ENCODE measurements around the gene CYSTM1.

CYSTM1 gene

GRCh38 chr5:140168371-140168770 lies 6.6 kb upstream of the CYSTM1 start:
- H3K9ac ChIP-seq (ENCODE audit: low read length): no peak overlapping the region
- no peaks in the 10 kb centered on the region for H3K36me3 ChIP-seq (ENCODE audit: control insufficient read depth, insufficient read depth, low read length)
- H3K27me3 ChIP-seq (ENCODE audit: control insufficient read depth, insufficient read depth, low read length): no peaks in the 10 kb centered on the region
- H3K4me1 ChIP-seq (ENCODE audit: control insufficient read depth, insufficient read depth, low read length): peaks cover 61% of the 10 kb centered on the region
- no peak overlapping the region for H3K4me3 ChIP-seq (ENCODE audit: low read length)
- no peaks in the 10 kb centered on the region for H3K9me3 ChIP-seq (ENCODE audit: control insufficient read depth, low read length)

GRCh38 chr5:140169410-140169809 lies 5.6 kb upstream of the CYSTM1 start:
- Histone ChIP-seq H3K4me1 (ENCODE audit: control insufficient read depth, insufficient read depth, low read length) (peaks cover 63% of the 10 kb centered on the region), H3K9me3 (ENCODE audit: control insufficient read depth, low read length) (no peaks in the 10 kb centered on the region), H3K36me3 (ENCODE audit: control insufficient read depth, insufficient read depth, low read length) (no peaks in the 10 kb centered on the region), H3K9ac (ENCODE audit: low read length) (no peak overlapping the region), H3K4me3 (ENCODE audit: low read length) (no peak overlapping the region), H3K27me3 (ENCODE audit: control insufficient read depth, insufficient read depth, low read length) (no peaks in the 10 kb centered on the region)

DNA sequence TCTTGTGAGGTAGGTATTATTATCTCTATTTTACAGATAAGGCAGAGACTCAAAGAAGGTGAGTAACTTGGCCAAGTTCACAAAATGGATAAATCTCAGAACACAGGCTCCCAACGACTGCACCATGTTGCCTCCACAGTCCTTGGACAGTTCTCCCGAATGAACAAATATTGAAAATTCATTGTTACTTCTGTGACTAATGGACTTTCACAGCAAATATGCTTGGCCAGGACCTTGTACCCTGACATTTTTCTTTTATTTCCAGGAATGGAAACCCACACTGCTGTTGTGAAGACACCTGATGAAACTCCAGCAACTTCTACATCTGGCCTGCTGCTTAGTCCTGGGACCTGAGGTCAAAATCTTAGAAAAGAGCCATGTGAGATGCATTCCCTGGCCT lies 2.5 kb upstream of the CYSTM1 start:
- Histone ChIP-seq H3K36me3 (ENCODE audit: control insufficient read depth, insufficient read depth, low read length) (no peaks in the 10 kb centered on the region), H3K4me1 (ENCODE audit: control insufficient read depth, insufficient read depth, low read length) (peaks cover 34% of the 10 kb centered on the region), H3K4me3 (ENCODE audit: low read length) (no peak overlapping the region), H3K9ac (ENCODE audit: low read length) (no peak overlapping the region), H3K9me3 (ENCODE audit: control insufficient read depth, low read length) (no peaks in the 10 kb centered on the region), H3K27me3 (ENCODE audit: control insufficient read depth, insufficient read depth, low read length) (no peaks in the 10 kb centered on the region)

GRCh38 chr5:140174014-140174413 lies 974 bp upstream of the CYSTM1 start:
- H3K4me1 ChIP-seq (ENCODE audit: control insufficient read depth, insufficient read depth, low read length): peaks cover 33% of the 10 kb centered on the region
- H3K4me3 ChIP-seq (ENCODE audit: low read length): no peak overlapping the region
- H3K9ac ChIP-seq (ENCODE audit: low read length): no peak overlapping the region
- no peaks in the 10 kb centered on the region for H3K27me3 ChIP-seq (ENCODE audit: control insufficient read depth, insufficient read depth, low read length)
- no peaks in the 10 kb centered on the region for H3K9me3 ChIP-seq (ENCODE audit: control insufficient read depth, low read length)
- no peaks in the 10 kb centered on the region for H3K36me3 ChIP-seq (ENCODE audit: control insufficient read depth, insufficient read depth, low read length)

DNA sequence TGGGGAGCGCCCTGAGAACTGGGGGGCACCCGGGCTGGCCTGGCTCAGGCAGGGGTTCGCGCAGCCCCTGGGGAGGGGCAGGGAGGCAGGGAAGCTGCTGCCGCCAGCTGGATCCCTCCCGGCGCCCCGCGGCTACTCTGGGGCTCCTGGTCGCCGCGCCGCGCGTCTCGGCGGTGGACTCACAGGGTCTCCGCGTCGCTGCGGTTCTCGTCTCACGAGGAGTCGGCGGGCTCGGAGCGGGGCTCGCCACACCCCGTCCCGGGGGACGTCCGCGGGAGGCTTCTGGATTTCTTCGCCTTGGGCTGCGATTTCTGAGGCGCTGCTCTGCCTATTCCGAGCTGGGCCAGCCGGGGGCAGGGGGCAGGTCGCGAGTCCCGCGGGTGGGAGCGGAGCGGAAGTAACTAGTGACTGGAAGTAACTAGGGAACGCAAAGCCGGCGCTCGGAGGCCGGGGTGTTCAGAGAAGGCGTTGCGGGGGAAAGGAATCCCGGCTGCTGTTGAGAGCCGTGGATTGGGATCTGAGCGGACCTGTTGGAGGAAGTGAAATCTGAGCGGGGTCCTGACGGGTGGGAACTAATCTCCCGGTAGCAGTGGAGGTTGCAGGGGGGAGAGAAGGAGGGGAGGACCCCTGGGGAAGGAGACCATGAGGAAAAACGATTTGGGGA lies 511 bp downstream of the CYSTM1 start:
- H3K9ac ChIP-seq (ENCODE audit: low read length): peak overlapping the region; percentile 99
- H3K4me1 ChIP-seq (ENCODE audit: control insufficient read depth, insufficient read depth, low read length): peaks cover 35% of the 10 kb centered on the region
- H3K4me3 ChIP-seq (ENCODE audit: low read length): peak overlapping the region; percentile 83
- H3K36me3 ChIP-seq (ENCODE audit: control insufficient read depth, insufficient read depth, low read length): no peaks in the 10 kb centered on the region
- H3K27me3 ChIP-seq (ENCODE audit: control insufficient read depth, insufficient read depth, low read length): no peaks in the 10 kb centered on the region
- no peaks in the 10 kb centered on the region for H3K9me3 ChIP-seq (ENCODE audit: control insufficient read depth, low read length)

DNA sequence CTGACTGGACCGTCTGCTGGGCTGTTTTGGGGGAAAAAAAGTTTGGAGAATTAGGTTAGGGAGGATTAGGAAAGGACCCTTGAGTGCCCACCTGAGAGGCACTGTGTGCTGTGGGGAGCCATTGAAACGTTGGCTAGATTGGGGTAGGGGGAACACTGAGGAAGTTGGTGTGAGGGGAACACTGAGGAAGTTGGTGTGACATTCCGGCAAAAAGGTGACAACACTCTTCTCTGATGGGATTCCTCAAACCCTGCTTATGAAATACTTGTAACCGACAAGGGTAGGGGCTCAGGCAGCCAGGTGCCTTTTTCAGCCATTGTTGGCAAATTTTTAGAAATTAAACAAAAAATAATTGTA lies 1.0 kb downstream of the CYSTM1 start:
- peak overlapping the region; percentile 99 for H3K9ac ChIP-seq (ENCODE audit: low read length)
- peaks cover 40% of the 10 kb centered on the region for H3K4me1 ChIP-seq (ENCODE audit: control insufficient read depth, insufficient read depth, low read length)
- no peaks in the 10 kb centered on the region for H3K9me3 ChIP-seq (ENCODE audit: control insufficient read depth, low read length)
- H3K36me3 ChIP-seq (ENCODE audit: control insufficient read depth, insufficient read depth, low read length): no peaks in the 10 kb centered on the region
- no peaks in the 10 kb centered on the region for H3K27me3 ChIP-seq (ENCODE audit: control insufficient read depth, insufficient read depth, low read length)
- peak overlapping the region; percentile 83 for H3K4me3 ChIP-seq (ENCODE audit: low read length)

- Histone ChIP-seq H3K4me1 (ENCODE audit: control insufficient read depth, insufficient read depth, low read length) (peaks cover 53% of the 10 kb centered on the region), H3K36me3 (ENCODE audit: control insufficient read depth, insufficient read depth, low read length) (no peaks in the 10 kb centered on the region), H3K9me3 (ENCODE audit: control insufficient read depth, low read length) (no peaks in the 10 kb centered on the region), H3K9ac (ENCODE audit: low read length) (peak overlapping the region; percentile 99), H3K27me3 (ENCODE audit: control insufficient read depth, insufficient read depth, low read length) (no peaks in the 10 kb centered on the region), H3K4me3 (ENCODE audit: low read length) (peak overlapping the region; percentile 56)
These were observed 3.1 kb downstream of the CYSTM1 start for GRCh38 chr5:140178086-140178410.

GRCh38 chr5:140178482-140179116 lies 3.6 kb downstream of the CYSTM1 start:
- Histone ChIP-seq H3K4me1 (ENCODE audit: control insufficient read depth, insufficient read depth, low read length) (peaks cover 55% of the 10 kb centered on the region), H3K36me3 (ENCODE audit: control insufficient read depth, insufficient read depth, low read length) (no peaks in the 10 kb centered on the region), H3K27me3 (ENCODE audit: control insufficient read depth, insufficient read depth, low read length) (no peaks in the 10 kb centered on the region), H3K9ac (ENCODE audit: low read length) (peak overlapping the region; percentile 99), H3K4me3 (ENCODE audit: low read length) (peak overlapping the region; percentile 56), H3K9me3 (ENCODE audit: control insufficient read depth, low read length) (no peaks in the 10 kb centered on the region)

DNA sequence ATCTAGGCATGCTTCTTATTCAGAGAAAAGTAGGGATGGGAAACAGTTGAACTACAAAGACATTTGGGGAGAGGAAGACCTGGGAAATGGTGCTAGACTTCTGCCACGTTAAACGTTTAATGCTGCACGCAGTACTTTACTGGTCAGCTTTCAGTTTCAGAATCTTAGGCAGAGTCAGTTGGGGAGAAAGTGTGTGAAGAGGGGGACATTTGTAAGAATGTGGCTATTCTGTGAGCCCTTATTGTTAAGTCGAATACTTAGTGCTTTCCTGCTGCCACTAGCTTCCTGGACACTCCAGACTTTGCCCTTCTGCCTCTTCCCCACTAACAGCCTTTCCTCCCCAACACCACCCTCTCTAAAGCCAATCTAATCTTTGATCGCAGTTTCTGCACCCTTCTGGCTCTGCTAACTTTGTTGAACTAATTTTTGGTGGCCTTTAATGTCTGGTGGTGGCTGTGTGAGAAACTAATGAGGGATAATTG lies 6.1 kb downstream of the CYSTM1 start:
- Histone ChIP-seq H3K9ac (ENCODE audit: low read length) (peak overlapping the region; percentile 51), H3K36me3 (ENCODE audit: control insufficient read depth, insufficient read depth, low read length) (no peaks in the 10 kb centered on the region), H3K4me3 (ENCODE audit: low read length) (peak overlapping the region; percentile 16), H3K27me3 (ENCODE audit: control insufficient read depth, insufficient read depth, low read length) (no peaks in the 10 kb centered on the region), H3K9me3 (ENCODE audit: control insufficient read depth, low read length) (no peaks in the 10 kb centered on the region), H3K4me1 (ENCODE audit: control insufficient read depth, insufficient read depth, low read length) (peaks cover 64% of the 10 kb centered on the region)

GRCh38 chr5:140181525-140181924 lies 6.5 kb downstream of the CYSTM1 start:
- Histone ChIP-seq H3K4me3 (ENCODE audit: low read length) (no peak overlapping the region), H3K9ac (ENCODE audit: low read length) (peak overlapping the region; percentile 51), H3K36me3 (ENCODE audit: control insufficient read depth, insufficient read depth, low read length) (no peaks in the 10 kb centered on the region), H3K4me1 (ENCODE audit: control insufficient read depth, insufficient read depth, low read length) (peaks cover 69% of the 10 kb centered on the region), H3K27me3 (ENCODE audit: control insufficient read depth, insufficient read depth, low read length) (no peaks in the 10 kb centered on the region), H3K9me3 (ENCODE audit: control insufficient read depth, low read length) (no peaks in the 10 kb centered on the region)

DNA sequence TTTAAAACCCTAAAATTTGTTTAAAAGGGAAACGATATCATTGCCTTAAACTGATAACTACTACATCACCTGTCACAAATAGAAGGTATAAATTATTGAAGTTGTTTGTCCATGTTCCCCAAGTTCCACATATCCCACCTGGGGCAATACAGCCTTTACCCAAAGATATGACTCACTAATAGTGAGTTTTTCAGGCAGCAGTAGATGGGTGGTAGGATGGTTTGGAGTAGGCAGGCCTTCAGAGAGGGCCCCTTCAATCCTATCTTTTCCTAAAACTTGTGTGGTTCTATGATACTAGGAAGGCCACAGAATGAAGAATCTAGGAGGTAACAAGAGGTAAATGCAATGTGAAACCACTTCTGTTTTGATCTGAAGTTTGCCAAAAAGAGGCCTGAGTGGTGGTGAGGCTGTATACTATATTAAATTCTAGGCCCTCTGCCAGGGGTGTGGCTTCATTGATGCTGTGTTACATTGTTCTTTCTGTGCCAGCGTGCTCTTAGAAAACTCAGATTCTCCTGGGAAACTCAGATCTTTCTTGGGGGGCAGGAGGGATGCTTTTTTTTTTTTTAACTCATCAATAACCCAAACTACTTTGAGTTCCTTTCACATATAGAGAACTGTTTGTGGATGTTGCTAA lies 7.2 kb downstream of the CYSTM1 start:
- H3K4me1 ChIP-seq (ENCODE audit: control insufficient read depth, insufficient read depth, low read length): peaks cover 73% of the 10 kb centered on the region
- H3K4me3 ChIP-seq (ENCODE audit: low read length): no peak overlapping the region
- no peaks in the 10 kb centered on the region for H3K36me3 ChIP-seq (ENCODE audit: control insufficient read depth, insufficient read depth, low read length)
- H3K9me3 ChIP-seq (ENCODE audit: control insufficient read depth, low read length): no peaks in the 10 kb centered on the region
- H3K27me3 ChIP-seq (ENCODE audit: control insufficient read depth, insufficient read depth, low read length): no peaks in the 10 kb centered on the region
- peak overlapping the region; percentile 2 for H3K9ac ChIP-seq (ENCODE audit: low read length)

- no peaks in the 10 kb centered on the region for H3K36me3 ChIP-seq (ENCODE audit: control insufficient read depth, insufficient read depth, low read length)
- peak overlapping the region; percentile 2 for H3K9ac ChIP-seq (ENCODE audit: low read length)
- H3K4me1 ChIP-seq (ENCODE audit: control insufficient read depth, insufficient read depth, low read length): peaks cover 77% of the 10 kb centered on the region
- H3K4me3 ChIP-seq (ENCODE audit: low read length): no peak overlapping the region
- H3K27me3 ChIP-seq (ENCODE audit: control insufficient read depth, insufficient read depth, low read length): no peaks in the 10 kb centered on the region
- H3K9me3 ChIP-seq (ENCODE audit: control insufficient read depth, low read length): no peaks in the 10 kb centered on the region
These were observed 7.9 kb downstream of the CYSTM1 start for GRCh38 chr5:140182803-140183367.

Data from mucosa of stomach (tissue), 1 donor.